NB4 (cell line): ENCODE results near the gene JSRP1.

Experiments
- DNase-seq: peaks from one replicate; pipeline ENCODE4 v3.0.0; 2010; ENCODE audit warnings: low read depth
- H3K4me3 ChIP-seq: one replicate; pipeline ENCODE4 v1.5.1; 2011; ENCODE audit warnings: mild to moderate bottlenecking, low read depth, low read length, moderate library complexity
- CTCF ChIP-seq: IDR thresholded peaks from one replicate; pipeline ENCODE4 v1.5.1; 2012; ENCODE audit warnings: low read depth, low read length
- MAX ChIP-seq: IDR thresholded peaks from 2 replicates; pipeline ENCODE4 v1.6.1; 2011; ENCODE audit warnings: low read depth, low read length
- MYC ChIP-seq: IDR thresholded peaks from 2 replicates; pipeline ENCODE4 v1.6.1; 2011; ENCODE audit warnings: low read depth, low read length
- POLR2A ChIP-seq: IDR thresholded peaks from 2 replicates; pipeline ENCODE4 v1.6.1; 2011; ENCODE audit warnings: mild to moderate bottlenecking; ENCODE audit not compliant: insufficient read length; ENCODE audit errors: extremely low read depth

The JSRP1 gene

DNA sequence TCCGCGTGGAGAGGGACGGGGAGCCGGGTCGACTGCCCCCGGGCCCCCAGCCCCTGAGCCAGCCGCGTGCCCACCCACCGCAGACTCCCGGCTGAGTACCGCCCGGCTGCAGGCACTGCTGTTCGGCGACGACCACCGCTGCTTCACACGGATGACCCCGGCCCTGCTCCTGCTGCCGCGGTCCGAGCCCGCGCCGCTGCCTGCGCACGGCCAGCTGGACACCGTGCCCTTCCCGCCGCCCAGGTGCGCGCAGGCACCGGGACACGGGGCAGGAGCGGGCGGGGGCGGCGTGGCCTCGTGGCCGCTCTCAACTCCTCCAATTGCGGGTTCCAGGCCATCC is 5.5 kb downstream of the JSRP1 start:
- TF ChIP-seq MAX = no peak
- DNase-seq = no peak
- H3K4me3 ChIP-seq = no peak overlapping the region

GRCh38 chr19:2249880-2250765 is 6.1 kb downstream of the JSRP1 start:
- H3K4me3 ChIP-seq = no peak overlapping the region
- TF ChIP-seq MAX (no peak), CTCF (no peak), MYC (no peak), POLR2A (no peak)
- no peak for DNase-seq

- no peak within 1 kb of the TSS for H3K4me3 ChIP-seq
- TF ChIP-seq POLR2A (no peak), CTCF (no peak), MAX (no peak), MYC (no peak)
- no peak for DNase-seq
Measured at GRCh38 chr19:2249010-2249866, 7.0 kb downstream of the JSRP1 start, which contains the start of gene AMH. AMH (plus strand) TSS chr19:2249323; CDS start chr19:2249333, 10 bp downstream.

DNA sequence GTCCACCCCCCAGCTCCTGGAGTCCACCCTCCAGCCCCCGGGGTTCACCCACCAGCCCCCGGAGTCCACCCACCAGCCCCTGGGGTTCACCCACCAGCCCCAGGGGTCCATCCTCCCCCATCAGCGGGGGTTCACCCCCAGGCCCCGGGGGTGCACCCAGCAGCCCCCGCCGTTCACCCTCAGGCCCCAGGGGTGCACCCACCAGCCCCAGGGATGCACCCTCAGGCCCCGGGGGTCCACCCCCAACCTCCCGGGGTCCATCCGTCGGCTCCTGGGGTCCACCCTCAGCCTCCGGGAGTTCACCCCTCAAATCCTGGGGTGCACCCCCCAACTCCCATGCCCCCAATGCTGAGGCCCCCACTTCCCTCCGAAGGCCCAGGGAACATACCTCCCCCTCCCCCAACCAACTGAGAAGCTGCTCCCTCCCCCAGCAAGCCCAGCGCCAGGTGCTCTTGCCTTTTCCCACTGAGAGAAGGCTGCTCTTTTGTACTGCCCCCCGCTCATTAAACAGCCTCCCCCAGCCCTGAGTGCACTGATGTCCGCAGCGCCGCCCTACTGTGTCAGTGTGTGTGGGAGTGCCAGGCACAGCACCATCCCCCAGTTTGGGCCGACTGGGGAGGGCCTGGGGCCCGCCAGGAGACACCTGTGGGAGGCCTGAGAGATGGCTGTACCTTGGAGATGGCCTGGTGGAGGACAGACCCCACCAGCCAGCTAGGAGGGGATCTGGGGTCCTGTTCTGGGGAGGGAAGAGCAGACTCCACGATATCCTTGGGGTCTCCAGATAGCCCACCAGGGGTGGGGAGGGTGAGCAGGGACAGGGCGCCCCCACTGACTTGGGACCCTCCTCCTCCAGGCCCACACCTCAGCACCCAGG is 7.8 kb downstream of the JSRP1 start:
- TF ChIP-seq MAX (no peak), MYC (no peak), POLR2A (no peak), CTCF (no peak)
- no peak overlapping the region for H3K4me3 ChIP-seq
- no peak for DNase-seq

DNA sequence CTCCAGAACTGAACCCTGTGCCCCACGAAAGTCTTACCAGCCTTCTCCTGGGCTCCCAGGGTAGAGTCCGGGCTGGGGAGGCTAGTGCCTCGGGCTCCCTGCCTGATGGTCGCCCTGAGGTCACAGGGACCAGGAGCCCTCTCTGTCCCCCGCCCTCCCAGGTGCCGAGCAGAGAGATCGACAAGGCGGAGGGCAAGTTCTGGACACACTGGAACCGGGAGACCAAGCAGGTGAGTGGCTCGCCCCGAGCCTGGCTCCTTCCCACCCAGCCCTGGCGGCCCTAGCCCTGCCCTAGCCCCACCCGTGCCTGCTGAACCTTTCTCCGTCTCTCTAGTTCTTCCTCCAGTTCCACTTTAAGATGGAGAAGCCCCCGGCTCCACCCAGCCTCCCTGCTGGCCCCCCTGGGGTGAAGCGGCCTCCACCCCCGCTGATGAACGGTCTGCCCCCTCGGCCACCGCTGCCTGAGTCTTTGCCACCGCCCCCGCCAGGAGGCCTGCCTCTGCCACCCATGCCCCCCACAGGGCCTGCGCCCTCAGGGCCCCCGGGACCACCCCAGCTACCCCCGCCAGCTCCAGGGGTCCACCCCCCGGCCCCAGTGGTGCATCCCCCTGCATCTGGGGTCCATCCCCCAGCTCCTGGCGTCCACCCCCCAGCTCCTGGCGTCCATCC is 8.7 kb downstream of the JSRP1 start:
- TF ChIP-seq MAX (no peak), POLR2A (no peak), CTCF (no peak), MYC (no peak)
- DNase-seq = no peak
- no peak overlapping the region for H3K4me3 ChIP-seq
